ENCODE measurements around the gene EXD1. TPM values are rescaled to one million over a fixed set of nuclear protein-coding genes. Genes with fewer than 3 reads are reported as not detected.

The EXD1 gene
- total and polyA plus RNA-seq, 2 donors from 2014 or later, result not detected

GRCh38 chr15:41153733-41154132 lies 76.8 kb downstream of the EXD1 start:
- TF ChIP-seq, protein P1, sequence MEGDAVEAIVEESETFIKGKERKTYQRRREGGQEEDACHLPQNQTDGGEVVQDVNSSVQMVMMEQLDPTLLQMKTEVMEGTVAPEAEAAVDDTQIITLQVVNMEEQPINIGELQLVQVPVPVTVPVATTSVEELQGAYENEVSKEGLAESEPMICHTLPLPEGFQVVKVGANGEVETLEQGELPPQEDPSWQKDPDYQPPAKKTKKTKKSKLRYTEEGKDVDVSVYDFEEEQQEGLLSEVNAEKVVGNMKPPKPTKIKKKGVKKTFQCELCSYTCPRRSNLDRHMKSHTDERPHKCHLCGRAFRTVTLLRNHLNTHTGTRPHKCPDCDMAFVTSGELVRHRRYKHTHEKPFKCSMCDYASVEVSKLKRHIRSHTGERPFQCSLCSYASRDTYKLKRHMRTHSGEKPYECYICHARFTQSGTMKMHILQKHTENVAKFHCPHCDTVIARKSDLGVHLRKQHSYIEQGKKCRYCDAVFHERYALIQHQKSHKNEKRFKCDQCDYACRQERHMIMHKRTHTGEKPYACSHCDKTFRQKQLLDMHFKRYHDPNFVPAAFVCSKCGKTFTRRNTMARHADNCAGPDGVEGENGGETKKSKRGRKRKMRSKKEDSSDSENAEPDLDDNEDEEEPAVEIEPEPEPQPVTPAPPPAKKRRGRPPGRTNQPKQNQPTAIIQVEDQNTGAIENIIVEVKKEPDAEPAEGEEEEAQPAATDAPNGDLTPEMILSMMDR (IDR thresholded peaks at IDR 0.05; ENCODE audit: borderline replicate concordance, extremely low read depth, insufficient read depth), result no peak
- H3K4me1 ChIP-seq (ENCODE audit: control insufficient read depth in 2 of 3, insufficient read depth in 2 of 3, low read depth in 1 of 3, low read length in 3 of 3), result peaks cover 0 to 3% (median 0%) of the 10 kb centered on the region in 3 donors
- FAIRE-seq, result no peak
- H3K9ac ChIP-seq (ENCODE audit: low read length in 3 of 3), result no peak overlapping the region
- no peaks in the 10 kb centered on the region for H3K27me3 ChIP-seq (ENCODE audit: control insufficient read depth, insufficient read depth, low read length)
- no peak for DNase-seq
- H3K9me3 ChIP-seq (ENCODE audit: control insufficient read depth in 2 of 3, insufficient read depth in 1 of 3, low read length in 3 of 3), result no peaks in the 10 kb centered on the region
- H3K36me3 ChIP-seq (ENCODE audit: control insufficient read depth in 2 of 3, insufficient read depth in 3 of 3, low read length in 3 of 3), result no peaks in the 10 kb centered on the region
- H3K27ac ChIP-seq (ENCODE audit: low read depth in 2 of 2, low read length in 2 of 2), result no peak overlapping the region
- no peak overlapping the region for H3K4me3 ChIP-seq (ENCODE audit: low read length in 3 of 3)
- intact Hi-C loops (cut with DNase I), result no loop called here

- Histone ChIP-seq H3K27ac (ENCODE audit: low read depth in 2 of 2, low read length in 2 of 2) (no peak overlapping the region), H3K4me3 (ENCODE audit: low read length in 3 of 3) (no peak overlapping the region), H3K9me3 (ENCODE audit: control insufficient read depth in 2 of 3, insufficient read depth in 1 of 3, low read length in 3 of 3) (no peaks in the 10 kb centered on the region), H3K4me1 (ENCODE audit: control insufficient read depth in 2 of 3, insufficient read depth in 2 of 3, low read depth in 1 of 3, low read length in 3 of 3) (peaks cover 0 to 3% (median 0%) of the 10 kb centered on the region in 3 donors), H3K27me3 (ENCODE audit: control insufficient read depth, insufficient read depth, low read length) (no peaks in the 10 kb centered on the region), H3K36me3 (ENCODE audit: control insufficient read depth in 2 of 3, insufficient read depth in 3 of 3, low read length in 3 of 3) (no peaks in the 10 kb centered on the region), H3K9ac (ENCODE audit: low read length in 3 of 3) (no peak overlapping the region)
- intact Hi-C loops (cut with DNase I), result no loop called here
- DNase-seq, result peak in 1 of 5 donors; percentile 68
- no peak for FAIRE-seq
- TF ChIP-seq, protein P1 (IDR thresholded peaks at IDR 0.05; ENCODE audit: borderline replicate concordance, extremely low read depth, insufficient read depth), result no peak
Measured at GRCh38 chr15:41151451-41152005, 79.0 kb downstream of the EXD1 start.

DNA sequence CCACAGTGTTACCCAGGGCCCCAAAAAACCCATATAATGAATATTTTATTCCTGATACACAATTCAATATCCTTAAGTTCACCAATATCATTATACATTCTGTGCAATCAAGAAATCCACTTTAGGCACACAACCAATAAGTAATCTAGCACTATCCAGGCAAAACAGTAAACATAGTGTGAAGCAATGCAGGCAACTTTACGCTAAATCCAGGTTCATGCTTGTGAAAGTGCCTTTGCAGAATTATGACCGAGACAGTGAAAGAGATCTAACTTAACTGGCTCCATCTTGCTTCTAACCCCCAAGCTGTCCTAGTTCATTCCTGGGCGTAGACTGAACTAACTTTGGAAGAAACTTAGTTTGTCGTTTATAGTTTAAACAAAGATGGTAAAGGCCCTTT lies 80.3 kb downstream of the EXD1 start:
- Histone ChIP-seq H3K36me3 (ENCODE audit: control insufficient read depth in 2 of 3, insufficient read depth in 3 of 3, low read length in 3 of 3) (no peaks in the 10 kb centered on the region), H3K27ac (ENCODE audit: low read depth in 2 of 2, low read length in 2 of 2) (no peak overlapping the region), H3K9ac (ENCODE audit: low read length in 3 of 3) (no peak overlapping the region), H3K4me3 (ENCODE audit: low read length in 3 of 3) (no peak overlapping the region), H3K27me3 (ENCODE audit: control insufficient read depth, insufficient read depth, low read length) (no peaks in the 10 kb centered on the region), H3K4me1 (ENCODE audit: control insufficient read depth in 2 of 3, insufficient read depth in 2 of 3, low read depth in 1 of 3, low read length in 3 of 3) (peaks cover 0 to 3% (median 0%) of the 10 kb centered on the region in 3 donors), H3K9me3 (ENCODE audit: control insufficient read depth in 2 of 3, insufficient read depth in 1 of 3, low read length in 3 of 3) (no peaks in the 10 kb centered on the region)
- FAIRE-seq (no peak), DNase-seq (no peak)
- intact Hi-C loops (cut with DNase I), result no loop called here
- TF ChIP-seq, protein P1 (IDR thresholded peaks at IDR 0.05; ENCODE audit: borderline replicate concordance, extremely low read depth, insufficient read depth), result no peak

GRCh38 chr15:41148065-41148464 lies 82.5 kb downstream of the EXD1 start:
- Histone ChIP-seq H3K36me3 (ENCODE audit: control insufficient read depth in 2 of 3, insufficient read depth in 3 of 3, low read length in 3 of 3) (no peaks in the 10 kb centered on the region), H3K9ac (ENCODE audit: low read length in 3 of 3) (no peak overlapping the region), H3K27me3 (ENCODE audit: control insufficient read depth, insufficient read depth, low read length) (no peaks in the 10 kb centered on the region), H3K4me3 (ENCODE audit: low read length in 3 of 3) (no peak overlapping the region), H3K9me3 (ENCODE audit: control insufficient read depth in 2 of 3, insufficient read depth in 1 of 3, low read length in 3 of 3) (no peaks in the 10 kb centered on the region), H3K27ac (ENCODE audit: low read depth in 2 of 2, low read length in 2 of 2) (no peak overlapping the region), H3K4me1 (ENCODE audit: control insufficient read depth in 2 of 3, insufficient read depth in 2 of 3, low read depth in 1 of 3, low read length in 3 of 3) (peaks cover 0 to 3% (median 0%) of the 10 kb centered on the region in 3 donors)
- TF ChIP-seq, protein P1 (IDR thresholded peaks at IDR 0.05; ENCODE audit: borderline replicate concordance, extremely low read depth, insufficient read depth), result no peak
- intact Hi-C loops (cut with DNase I), result no loop called here
- DNase-seq, result no peak
- no peak for FAIRE-seq

Measured in kidney (tissue), 14 donors.